HG03558 (cell line): ENCODE measurements around the gene IL4I1.
"Not testable (repeated sequence)": the region's sequence is repeated elsewhere in the genome, so short reads cannot be mapped to it uniquely, and the experiment has no call there.

ENCODE experiments used
- ATAC-seq: cut with Tn5 transposase; IDR thresholded peaks from one replicate; pipeline ENCODE4 v1.9.1; 2021; ENCODE audit warnings: moderate number of reproducible peaks; ENCODE audit not compliant: unreplicated experiment; ENCODE audit errors: extremely low read depth

IL4I1 gene

GRCh38 chr19:49924881-49925210 lies 28.2 kb upstream of the IL4I1 start:
- ATAC-seq = not testable (repeated sequence)

- no peak for ATAC-seq
These were observed 27.6 kb upstream of the IL4I1 start for GRCh38 chr19:49924004-49924880.

GRCh38 chr19:49923055-49924003 lies 26.6 kb upstream of the IL4I1 start:
- ATAC-seq = no peak

- ATAC-seq = no peak
These were observed 25.4 kb upstream of the IL4I1 start for GRCh38 chr19:49921871-49922795.

GRCh38 chr19:49920624-49921363 lies 24.1 kb upstream of the IL4I1 start:
- ATAC-seq = no peak

GRCh38 chr19:49918089-49918488 lies 21.4 kb upstream of the IL4I1 start:
- no peak for ATAC-seq

- no peak for ATAC-seq
These were observed 20.4 kb upstream of the IL4I1 start for GRCh38 chr19:49916839-49917733.

GRCh38 chr19:49915271-49915670 lies 18.6 kb upstream of the IL4I1 start:
- ATAC-seq = no peak

GRCh38 chr19:49913720-49914119 lies 17.0 kb upstream of the IL4I1 start:
- no peak for ATAC-seq

- no peak for ATAC-seq
These were observed 16.4 kb upstream of the IL4I1 start for GRCh38 chr19:49912965-49913685.

- ATAC-seq = no peak
These were observed 14.9 kb upstream of the IL4I1 start for GRCh38 chr19:49911381-49912145.

GRCh38 chr19:49910179-49910578 lies 13.5 kb upstream of the IL4I1 start:
- ATAC-seq = no peak

- no peak for ATAC-seq
These were observed 12.1 kb upstream of the IL4I1 start for GRCh38 chr19:49908480-49909420.

GRCh38 chr19:49907745-49908446 lies 11.2 kb upstream of the IL4I1 start:
- no peak for ATAC-seq

- no peak for ATAC-seq
These were observed 10.3 kb upstream of the IL4I1 start for GRCh38 chr19:49906879-49907564.
